HEK293 (cell line): ENCODE data around the gene ZNRF1.

Experiments
- CTCF ChIA-PET: fragments of 350-600 bp; formaldehyde crosslinking; extraction: SDS; loops from one replicate; lab custom pipeline; 2021; ENCODE audit warnings: antibody characterized with exemption; lab: Yijun Ruan, JAX
- POLR2A ChIA-PET: fragments of 300-600 bp; formaldehyde crosslinking; extraction: SDS; loops from one replicate; lab custom pipeline; 2020; ENCODE audit warnings: antibody characterized with exemption, inconsistent platforms; lab: Yijun Ruan, JAX
- H3K27ac ChIP-seq: fragments of 200-500 bp; sonication (Bioruptor generic); 2 replicates; pipeline ENCODE4 v1.5.1; 2014; ENCODE audit warnings: low read depth, low read length, control low read depth, inconsistent platforms; ENCODE audit errors: extremely low read depth
- H3K36me3 ChIP-seq, 2 experiments: fragments of 200-500 bp in 1 of 2; sonication (Bioruptor generic) in 1 of 2; 1 replicate in 1 of 2; 2 replicates in 1 of 2; pipeline ENCODE4 v1.5.1; 2014 to 2017; ENCODE audit warnings: inconsistent platforms in 2 of 2, low read length in 2 of 2; ENCODE audit not compliant: control insufficient read depth in 2 of 2, insufficient read depth in 1 of 2
- H3K4me1 ChIP-seq: fragments of 200-500 bp; sonication (Bioruptor generic); 2 replicates; pipeline ENCODE4 v1.5.1; 2014; ENCODE audit warnings: mild to moderate bottlenecking, low read length, inconsistent platforms; ENCODE audit not compliant: control insufficient read depth, insufficient read depth
- H3K4me3 ChIP-seq: 2 replicates; pipeline ENCODE4 v1.5.1; 2011; ENCODE audit warnings: low read depth, mild to moderate bottlenecking, control low read depth, low read length, moderate library complexity
- H3K9me3 ChIP-seq: fragments of 200-500 bp; sonication (Bioruptor generic); 2 replicates; pipeline ENCODE4 v1.5.1; 2014; ENCODE audit warnings: low read depth, low read length, inconsistent platforms; ENCODE audit not compliant: control insufficient read depth, insufficient read depth
- FEZF1 ChIP-seq: fragments of 450-650 bp; formaldehyde crosslinking; IDR thresholded peaks from 2 replicates; pipeline ENCODE4 v1.5.1; 2016; ENCODE audit warnings: missing biosample characterization, missing genetic modification characterization
- KLF10 ChIP-seq: fragments of 450-650 bp; IDR thresholded peaks from 2 replicates; pipeline ENCODE4 v1.5.1; 2018; ENCODE audit warnings: missing biosample characterization, mild to moderate bottlenecking, missing genetic modification characterization
- MZF1 ChIP-seq: fragments of 450-650 bp; formaldehyde crosslinking; IDR thresholded peaks from 2 replicates; pipeline ENCODE4 v1.5.1; 2017; ENCODE audit warnings: missing biosample characterization, missing genetic modification characterization, borderline replicate concordance
- OSR2 ChIP-seq: fragments of 450-650 bp; formaldehyde crosslinking; IDR thresholded peaks from 2 replicates; pipeline ENCODE4 v1.5.1; 2016; ENCODE audit warnings: missing biosample characterization, missing genetic modification characterization
- ZIC2 ChIP-seq: fragments of 450-650 bp; formaldehyde crosslinking; IDR thresholded peaks from 2 replicates; pipeline ENCODE4 v1.5.1; 2016; ENCODE audit warnings: missing biosample characterization, missing genetic modification characterization
- ZNF148 ChIP-seq: fragments of 450-650 bp; formaldehyde crosslinking; IDR thresholded peaks from 2 replicates; pipeline ENCODE4 v1.5.0; 2017; ENCODE audit warnings: missing biosample characterization, missing genetic modification characterization, borderline replicate concordance
- ZNF175 ChIP-seq: fragments of 450-650 bp; formaldehyde crosslinking; IDR thresholded peaks from 2 replicates; pipeline ENCODE4 v1.5.1; 2016; ENCODE audit warnings: missing biosample characterization, missing genetic modification characterization
- ZNF239 ChIP-seq: fragments of 450-650 bp; formaldehyde crosslinking; IDR thresholded peaks from 2 replicates; pipeline ENCODE4 v1.5.1; 2016; ENCODE audit warnings: missing biosample characterization, missing genetic modification characterization
- ZNF280C ChIP-seq: fragments of 450-650 bp; formaldehyde crosslinking; IDR thresholded peaks from 2 replicates; pipeline ENCODE4 v1.5.1; 2016; ENCODE audit warnings: missing biosample characterization, missing genetic modification characterization
- ZNF335 ChIP-seq: fragments of 450-650 bp; formaldehyde crosslinking; conservative IDR thresholded peaks from 2 replicates; pipeline ENCODE4 v1.5.1; 2016; ENCODE audit warnings: missing biosample characterization, missing genetic modification characterization
- ZNF416 ChIP-seq: fragments of 450-650 bp; formaldehyde crosslinking; IDR thresholded peaks from 2 replicates; pipeline ENCODE4 v1.5.1; 2016; ENCODE audit warnings: missing biosample characterization, missing genetic modification characterization
- ZNF433 ChIP-seq: fragments of 450-650 bp; formaldehyde crosslinking; IDR thresholded peaks from 2 replicates; pipeline ENCODE4 v1.5.1; 2016; ENCODE audit warnings: missing biosample characterization, missing genetic modification characterization, low read depth
- ZNF449 ChIP-seq: fragments of 450-650 bp; formaldehyde crosslinking; IDR thresholded peaks from 2 replicates; pipeline ENCODE4 v1.5.1; 2017; ENCODE audit warnings: missing biosample characterization, mild to moderate bottlenecking, missing genetic modification characterization, moderate library complexity
- ZNF521 ChIP-seq: fragments of 450-650 bp; formaldehyde crosslinking; IDR thresholded peaks from 2 replicates; pipeline ENCODE4 v1.5.1; 2017; ENCODE audit warnings: missing biosample characterization, mild to moderate bottlenecking, missing genetic modification characterization
- ZNF549 ChIP-seq: fragments of 450-650 bp; IDR thresholded peaks from 2 replicates; pipeline ENCODE4 v1.5.1; 2018; ENCODE audit warnings: missing biosample characterization, missing genetic modification characterization, mild to moderate bottlenecking, inconsistent platforms, moderate library complexity
- ZNF555 ChIP-seq: fragments of 450-650 bp; formaldehyde crosslinking; conservative IDR thresholded peaks from 2 replicates; pipeline ENCODE4 v1.5.1; 2017; ENCODE audit warnings: missing biosample characterization, mild to moderate bottlenecking, missing genetic modification characterization, inconsistent platforms
- ZNF558 ChIP-seq: fragments of 450-650 bp; formaldehyde crosslinking; IDR thresholded peaks from 2 replicates; pipeline ENCODE4 v1.5.1; 2016; ENCODE audit warnings: missing biosample characterization, missing genetic modification characterization
- ZNF623 ChIP-seq: fragments of 450-650 bp; formaldehyde crosslinking; IDR thresholded peaks from 2 replicates; pipeline ENCODE4 v1.5.1; 2016; ENCODE audit warnings: missing biosample characterization, missing genetic modification characterization
- ZNF626 ChIP-seq: fragments of 450-650 bp; sonication (Bioruptor Pico); formaldehyde crosslinking; IDR thresholded peaks from 2 replicates; pipeline ENCODE4 v1.5.1; 2018; ENCODE audit warnings: missing biosample characterization, missing genetic modification characterization, inconsistent platforms
- ZNF76 ChIP-seq: fragments of 450-650 bp; formaldehyde crosslinking; IDR thresholded peaks from 2 replicates; pipeline ENCODE4; 2016; ENCODE audit warnings: low read depth, missing biosample characterization, missing genetic modification characterization, borderline replicate concordance

Gene ZNRF1

GRCh38 chr16:75072239-75072947 is 73.6 kb downstream of the ZNRF1 start:
- Histone ChIP-seq H3K9me3 (no peaks in the 10 kb centered on the region), H3K4me3 (no peak overlapping the region), H3K4me1 (no peaks in the 10 kb centered on the region)
- POLR2A ChIA-PET, result no interaction called here
- TF ChIP-seq ZNF239 (tag by site-specific recombination), result no peak
- TF ChIP-seq, all 188 proteins: peak for 0
- H3K36me3 ChIP-seq, result no peaks in the 10 kb centered on the region
- no peak overlapping the region for H3K27ac ChIP-seq
- CTCF ChIA-PET, result interaction anchor here (0.6 to 1.1 kb wide), 2 partner anchors 9 to 186 kb away, joined by 3 to 4 read pairs; no protein-coding TSS in a partner anchor

- Histone ChIP-seq H3K9me3 (no peaks in the 10 kb centered on the region), H3K36me3 (no peaks in the 10 kb centered on the region), H3K4me3 (no peak overlapping the region)
- ChIA-PET CTCF (no interaction called here), POLR2A (no interaction called here)
- TF ChIP-seq ZNF555 (tag by site-specific recombination), result no peak
- TF ChIP-seq ZIC2 (tag by site-specific recombination), result peak; percentile 98
- TF ChIP-seq, all 188 proteins: peak for 1
- Histone ChIP-seq H3K4me1 (no peaks in the 10 kb centered on the region), H3K27ac (no peak overlapping the region)
Observed at GRCh38 chr16:75073545-75074303, 74.9 kb downstream of the ZNRF1 start.

- Histone ChIP-seq H3K4me1 (no peaks in the 10 kb centered on the region), H3K4me3 (no peak overlapping the region), H3K36me3 (no peaks in the 10 kb centered on the region), H3K27ac (no peak overlapping the region), H3K9me3 (no peaks in the 10 kb centered on the region)
- TF ChIP-seq ZNF521 (tag by site-specific recombination), result no peak
- no peak for TF ChIP-seq ZNF335 (tag by site-specific recombination)
- no peak for TF ChIP-seq ZNF623
- TF ChIP-seq ZNF626 (tag by site-specific recombination), result no peak
- TF ChIP-seq ZNF549 (tag by site-specific recombination), result no peak
- TF ChIP-seq FEZF1 (tag by site-specific recombination), result no peak
- no peak for TF ChIP-seq KLF10
- TF ChIP-seq ZNF175 (tag by site-specific recombination), result no peak
- TF ChIP-seq ZIC2 (tag by site-specific recombination), result no peak
- TF ChIP-seq ZNF449 (tag by site-specific recombination), result no peak
- no peak for TF ChIP-seq ZNF280C (tag by site-specific recombination)
- no peak for TF ChIP-seq ZNF416 (tag by site-specific recombination)
- no peak for TF ChIP-seq OSR2
- no peak for TF ChIP-seq ZNF433 (tag by site-specific recombination)
- no peak for TF ChIP-seq ZNF148 (tag by site-specific recombination)
- no peak for TF ChIP-seq MZF1
- TF ChIP-seq ZNF76 (tag by site-specific recombination), result no peak
- no peak for TF ChIP-seq ZNF558 (tag by site-specific recombination)
- ChIA-PET CTCF (interaction anchor here (1.4 kb wide), 1 partner anchor 37 kb away, joined by 6 read pairs; no protein-coding TSS in a partner anchor), POLR2A (no interaction called here)
Observed at GRCh38 chr16:75074304-75074793, 75.5 kb downstream of the ZNRF1 start.
